H1 (cell line): ENCODE results near the gene HTD2. TPM values are rescaled to one million over a fixed set of nuclear protein-coding genes. Genes with fewer than 3 reads are reported as not detected.

Experiments used
- RAD21 ChIP-seq, 2 experiments: IDR thresholded peaks in 1 of 2; conservative IDR thresholded peaks in 1 of 2; 2 replicates each; pipeline ENCODE4 v1.6.1; 2011; ENCODE audit warnings: low read depth in 2 of 2, low read length in 2 of 2, improper control_type of control experiment in 1 of 2, inconsistent platforms in 1 of 2, mild to moderate bottlenecking in 1 of 2, moderate library complexity in 1 of 2
- RBBP5 ChIP-seq: IDR thresholded peaks from 2 replicates; pipeline ENCODE4 v1.7.1; 2012; ENCODE audit warnings: low read depth, mild to moderate bottlenecking, inconsistent platforms, low read length, moderate library complexity, borderline replicate concordance
- SP4 ChIP-seq: IDR thresholded peaks from 2 replicates; pipeline ENCODE4 v1.6.1; 2012; ENCODE audit warnings: low read length, inconsistent platforms
- polyA plus RNA-seq, 7 experiments: library from polyadenylated mRNA; depleted of rRNA in 3 of 7; stranded (reverse) in 5 of 7; unstranded in 2 of 7; fragments of >200 nt in 5 of 7; fragments of 200-250 nt in 2 of 7; gene quantifications; 1 replicate in 5 of 7; 2 replicates in 1 of 7; 4 replicates in 1 of 7; pipeline versions ENCODE4 v1.2.1 to v1.2.3, GENCODE V29; 2011 to 2013; ENCODE audit warnings: missing spikeins in 2 of 7, mixed read lengths in 2 of 7
- total RNA-seq: library from RNA; stranded (reverse); fragmentation: NEBNext Ultra II Directional; extraction: Animal tissue kit (Norgen Biotek cat#: 25700); gene quantifications from 2 replicates; pipeline ENCODE4 v1.2.1, GENCODE V29; 2021
- TF ChIP-seq, protein P1 (sequence below), 3 experiments: IDR thresholded peaks; 1 replicate in 2 of 3; 2 replicates in 1 of 3; pipeline versions ENCODE4 v1.5.1 to v1.6.1; 2011; ENCODE audit warnings: low read length in 3 of 3, mild to moderate bottlenecking in 3 of 3, inconsistent platforms in 2 of 3, low read depth in 1 of 3, moderate library complexity in 1 of 3; ENCODE audit not compliant: insufficient read depth in 1 of 3; ENCODE audit errors: control extremely low read depth in 1 of 3
- TF ChIP-seq, protein P2 (sequence below): IDR thresholded peaks from 2 replicates; pipeline ENCODE4 v1.6.1; 2012; ENCODE audit warnings: low read length, inconsistent platforms

HTD2 gene
- total and polyA plus RNA-seq, 2 of the 8 experiments (the other 6 are each of a cell fraction or from before 2014, with no cell fraction given), result 8.8 to 10.8 TPM

DNA sequence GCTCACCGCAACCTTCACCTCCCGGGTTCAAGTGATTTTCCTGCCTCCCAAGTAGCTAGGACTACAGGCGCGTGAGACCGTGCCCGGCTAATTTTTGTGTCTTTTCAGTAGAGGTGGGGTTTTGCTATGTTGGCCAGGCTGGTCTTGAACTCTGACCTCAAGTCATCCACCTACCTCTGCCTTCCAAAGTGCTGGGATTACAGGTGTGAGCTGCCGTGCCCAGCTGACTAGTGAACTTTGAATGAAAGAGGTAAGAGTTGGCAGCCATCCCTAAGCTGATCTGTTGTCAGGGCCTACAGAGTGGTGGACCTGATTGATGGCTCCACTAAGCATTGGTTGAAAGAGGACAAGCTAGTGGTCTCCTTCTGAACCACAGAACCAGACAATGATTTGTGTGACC lies 41.7 kb downstream of the HTD2 start (continued):
- TF ChIP-seq RAD21 (IDR thresholded peaks at IDR 0.05 in 1 of 2, conservative IDR thresholded peaks at IDR 0.05 in 1 of 2; ENCODE audit: low read depth in 2 of 2, low read length in 2 of 2) (no peak), RBBP5 (no peak), SP4 (no peak)
- TF ChIP-seq, protein P1, sequence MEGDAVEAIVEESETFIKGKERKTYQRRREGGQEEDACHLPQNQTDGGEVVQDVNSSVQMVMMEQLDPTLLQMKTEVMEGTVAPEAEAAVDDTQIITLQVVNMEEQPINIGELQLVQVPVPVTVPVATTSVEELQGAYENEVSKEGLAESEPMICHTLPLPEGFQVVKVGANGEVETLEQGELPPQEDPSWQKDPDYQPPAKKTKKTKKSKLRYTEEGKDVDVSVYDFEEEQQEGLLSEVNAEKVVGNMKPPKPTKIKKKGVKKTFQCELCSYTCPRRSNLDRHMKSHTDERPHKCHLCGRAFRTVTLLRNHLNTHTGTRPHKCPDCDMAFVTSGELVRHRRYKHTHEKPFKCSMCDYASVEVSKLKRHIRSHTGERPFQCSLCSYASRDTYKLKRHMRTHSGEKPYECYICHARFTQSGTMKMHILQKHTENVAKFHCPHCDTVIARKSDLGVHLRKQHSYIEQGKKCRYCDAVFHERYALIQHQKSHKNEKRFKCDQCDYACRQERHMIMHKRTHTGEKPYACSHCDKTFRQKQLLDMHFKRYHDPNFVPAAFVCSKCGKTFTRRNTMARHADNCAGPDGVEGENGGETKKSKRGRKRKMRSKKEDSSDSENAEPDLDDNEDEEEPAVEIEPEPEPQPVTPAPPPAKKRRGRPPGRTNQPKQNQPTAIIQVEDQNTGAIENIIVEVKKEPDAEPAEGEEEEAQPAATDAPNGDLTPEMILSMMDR (IDR thresholded peaks at IDR 0.05; ENCODE audit: control extremely low read depth in 1 of 3, insufficient read depth in 1 of 3, low read depth in 1 of 3, low read length in 3 of 3), result no peak
- TF ChIP-seq, protein P2, sequence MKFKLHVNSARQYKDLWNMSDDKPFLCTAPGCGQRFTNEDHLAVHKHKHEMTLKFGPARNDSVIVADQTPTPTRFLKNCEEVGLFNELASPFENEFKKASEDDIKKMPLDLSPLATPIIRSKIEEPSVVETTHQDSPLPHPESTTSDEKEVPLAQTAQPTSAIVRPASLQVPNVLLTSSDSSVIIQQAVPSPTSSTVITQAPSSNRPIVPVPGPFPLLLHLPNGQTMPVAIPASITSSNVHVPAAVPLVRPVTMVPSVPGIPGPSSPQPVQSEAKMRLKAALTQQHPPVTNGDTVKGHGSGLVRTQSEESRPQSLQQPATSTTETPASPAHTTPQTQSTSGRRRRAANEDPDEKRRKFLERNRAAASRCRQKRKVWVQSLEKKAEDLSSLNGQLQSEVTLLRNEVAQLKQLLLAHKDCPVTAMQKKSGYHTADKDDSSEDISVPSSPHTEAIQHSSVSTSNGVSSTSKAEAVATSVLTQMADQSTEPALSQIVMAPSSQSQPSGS, result no peak
